Fibroblast of mammary gland (primary cell): ENCODE results near the gene C9orf152.

Experiments
- DNase-seq: peaks from one replicate; pipeline ENCODE4 v3.0.0-alpha.2; 2010; ENCODE audit warnings: low read depth
- H3K4me3 ChIP-seq: 2 replicates; pipeline ENCODE4 v1.5.1; 2011; ENCODE audit warnings: low read depth, mild to moderate bottlenecking, low read length, moderate library complexity; ENCODE audit not compliant: control insufficient read depth
- CTCF ChIP-seq: conservative IDR thresholded peaks from 2 replicates; pipeline ENCODE4 v1.5.1; 2011; ENCODE audit warnings: low read depth, low read length, inconsistent platforms; ENCODE audit not compliant: control insufficient read depth, insufficient read depth

The C9orf152 gene

GRCh38 chr9:110183208-110184145 lies 24.5 kb downstream of the C9orf152 start:
- TF ChIP-seq CTCF: peak; percentile 77
- H3K4me3 ChIP-seq: no peak overlapping the region
- DNase-seq: peak; percentile 81

GRCh38 chr9:110180511-110181434 lies 27.2 kb downstream of the C9orf152 start:
- peak; percentile 90 for DNase-seq
- no peak for TF ChIP-seq CTCF
- H3K4me3 ChIP-seq: no peak overlapping the region

GRCh38 chr9:110179734-110180133 lies 28.2 kb downstream of the C9orf152 start:
- no peak for TF ChIP-seq CTCF
- DNase-seq: peak; percentile 86

GRCh38 chr9:110178281-110178680 lies 29.7 kb downstream of the C9orf152 start:
- TF ChIP-seq CTCF: no peak
- no peak for DNase-seq

More at GRCh38 chr9:110179734-110180133, 28.2 kb downstream of the C9orf152 start:
- H3K4me3 ChIP-seq: no peak overlapping the region

GRCh38 chr9:110175275-110175968 lies 32.5 kb downstream of the C9orf152 start:
- no peak overlapping the region for H3K4me3 ChIP-seq
- no peak for TF ChIP-seq CTCF
- no peak for DNase-seq

More at GRCh38 chr9:110178281-110178680, 29.7 kb downstream of the C9orf152 start:
- no peak overlapping the region for H3K4me3 ChIP-seq

GRCh38 chr9:110173322-110173642 lies 34.7 kb downstream of the C9orf152 start:
- DNase-seq: no peak
- no peak for TF ChIP-seq CTCF
- no peak overlapping the region for H3K4me3 ChIP-seq
